Neural progenitor cell (in vitro differentiated cells): ENCODE data around the gene ATP5MC3.

Experiments
- CTCF ChIP-seq: fragments of 200-600 bp; sonication (generic); IDR thresholded peaks from 2 replicates; pipeline ENCODE4 v1.5.1; 2017; ENCODE audit warnings: antibody characterized with exemption, mild to moderate bottlenecking
- EZH2 ChIP-seq: fragments of 200-600 bp; sonication (generic); IDR thresholded peaks from 2 replicates; pipeline ENCODE4 v1.6.1; 2017; ENCODE audit warnings: antibody characterized with exemption, mild to moderate bottlenecking, moderate library complexity
- EZH2phosphoT487 ChIP-seq: fragments of 200-600 bp; sonication (generic); IDR thresholded peaks from 2 replicates; pipeline ENCODE4 v1.6.1; 2017; ENCODE audit warnings: antibody characterized with exemption

GRCh38 chr2:175218551-175218950 is 37.0 kb upstream of the ATP5MC3 start:
- TF ChIP-seq EZH2phosphoT487 (no peak), EZH2 (no peak), CTCF (no peak)
